Motor neuron (in vitro differentiated cells): ENCODE results near the gene CACNB4. TPM values are rescaled to one million over a fixed set of nuclear protein-coding genes. Genes with fewer than 3 reads are reported as not detected.

Source experiments
- ATAC-seq, 8 experiments: fragments of 200-7000 bp; cut with Tn5 transposase; replicated peaks in 6 of 8; 2 replicates each; pipeline ENCODE4 v1.8.0; 2021; ENCODE audit warnings: mild to moderate bottlenecking in 8 of 8, moderate library complexity in 8 of 8
- H3K27ac ChIP-seq, 2 donors: fragments of 250-450 bp; sonication (Bioruptor Pico); 2 replicates each; pipeline ENCODE4 v1.9.0; 2021; ENCODE audit warnings: antibody characterized with exemption in 2 of 2, mild to moderate bottlenecking in 2 of 2, moderate library complexity in 1 of 2
- H3K4me1 ChIP-seq, 2 donors: fragments of 250-450 bp; sonication (Bioruptor Pico); replicated peaks in 1 of 2; 2 replicates each; pipeline ENCODE4 v1.6.1; 2021; ENCODE audit warnings: antibody characterized with exemption in 2 of 2, mild to moderate bottlenecking in 2 of 2, moderate library complexity in 1 of 2
- H3K4me3 ChIP-seq, 5 donors: fragments of 250-450 bp; sonication (Bioruptor Pico); 2 replicates each; pipeline ENCODE4 v1.9.0; 2021; ENCODE audit warnings: antibody characterized with exemption in 5 of 5, mild to moderate bottlenecking in 5 of 5, moderate library complexity in 4 of 5
- WGBS, 10 experiments: fragments of 450-650 bp; shearing (Covaris generic); methylation state at CpG; one replicate each; pipeline ENCODE4 v1.0.0; 2022; 5-methylcytosine and 5-hydroxymethylcytosine counted together
- in situ Hi-C, 9 experiments: fragments of 400-800 bp; cut with MboI; loops; one replicate each; pipeline ENCODE4 v1.15.0; 2021; ENCODE audit warnings: low sequenced_read_pairs in 9 of 9, low pct_unique_long_range_greater_than_20kb in 2 of 9; ENCODE audit not compliant: unreplicated experiment in 9 of 9
- total RNA-seq, 8 experiments: library from RNA; unstranded; fragments of 300-600 nt; gene quantifications; 2 replicates each; pipeline versions ENCODE4 v1.2.3 to v1.2.4, GENCODE V29; 2022

CACNB4 gene
- total RNA-seq, 8 experiments from 2014 or later = 6.7 to 116 (median 19.0) TPM

DNA sequence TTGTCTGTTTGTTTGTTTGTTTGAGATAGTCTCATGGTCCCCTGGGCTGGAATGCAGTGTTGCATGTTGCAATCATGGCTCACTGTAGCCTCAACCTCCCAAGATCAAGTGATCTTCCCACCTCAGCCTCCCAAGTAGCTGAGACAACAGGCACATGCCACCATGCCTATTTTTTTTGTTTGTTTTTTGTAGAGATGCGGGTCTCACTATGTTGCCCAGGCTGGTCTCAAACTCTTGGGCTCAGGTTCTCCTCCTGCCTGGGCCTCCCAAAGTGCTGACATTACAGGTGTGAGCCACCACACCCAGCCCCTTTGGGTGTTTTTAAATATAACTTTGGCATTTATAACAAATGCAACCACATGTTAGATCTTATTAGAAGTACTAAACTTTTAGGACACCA, 308.2 kb downstream of the CACNB4 start:
- in situ Hi-C loops = no loop called here
- Histone ChIP-seq H3K4me3 (no peak overlapping the region), H3K27ac (no peak overlapping the region), H3K4me1 (no peaks in the 10 kb centered on the region)
- WGBS, 10 experiments = 100% methylated on average over 1 of the region's 1 CpG; no CpG with 5 or more reads in 6 of the 10 experiments
- ATAC-seq = no peak

DNA sequence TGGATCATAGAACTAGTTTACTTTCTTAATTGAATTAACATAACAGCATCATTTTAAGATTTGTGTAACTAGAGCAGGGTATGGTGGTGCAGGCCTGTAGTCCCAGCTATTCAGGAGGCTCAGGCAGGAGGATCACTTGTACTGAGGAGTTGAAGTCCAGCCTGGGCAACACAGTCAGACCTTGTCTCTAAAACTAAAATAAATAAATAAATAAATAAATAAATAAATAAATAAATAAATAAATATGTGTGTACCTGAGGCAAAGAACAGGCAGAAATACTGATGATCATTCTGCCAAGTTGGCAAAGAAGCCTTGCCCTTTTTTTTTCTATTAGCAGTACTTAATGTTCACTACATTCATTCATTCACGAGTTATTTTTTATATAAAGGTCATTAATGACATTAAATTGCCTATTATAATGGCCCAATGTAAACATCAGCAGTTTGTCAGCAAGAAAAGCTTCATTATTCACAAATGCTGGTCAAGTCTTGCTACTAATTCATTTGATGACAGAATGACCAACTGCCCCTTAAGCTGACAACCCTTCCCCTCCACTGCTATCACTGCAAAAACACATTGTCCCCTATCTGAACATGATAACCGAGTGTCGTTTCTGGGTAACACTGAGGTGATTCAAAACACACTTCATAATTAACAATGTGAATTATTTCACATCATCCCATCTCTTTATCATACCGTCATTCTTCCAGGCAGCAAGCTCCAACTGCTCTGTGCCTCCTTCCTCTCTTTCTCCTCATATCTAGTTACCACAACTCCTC, 309.6 kb downstream of the CACNB4 start:
- Histone ChIP-seq H3K4me1 (no peaks in the 10 kb centered on the region), H3K4me3 (no peak overlapping the region), H3K27ac (no peak overlapping the region)
- in situ Hi-C loops = no loop called here
- ATAC-seq = no peak
- WGBS, 10 experiments = 59 to 100% (median 100%) methylated on average over 1 to 4 of the region's 4 CpGs; no CpG with 5 or more reads in 1 of the 10 experiments

DNA sequence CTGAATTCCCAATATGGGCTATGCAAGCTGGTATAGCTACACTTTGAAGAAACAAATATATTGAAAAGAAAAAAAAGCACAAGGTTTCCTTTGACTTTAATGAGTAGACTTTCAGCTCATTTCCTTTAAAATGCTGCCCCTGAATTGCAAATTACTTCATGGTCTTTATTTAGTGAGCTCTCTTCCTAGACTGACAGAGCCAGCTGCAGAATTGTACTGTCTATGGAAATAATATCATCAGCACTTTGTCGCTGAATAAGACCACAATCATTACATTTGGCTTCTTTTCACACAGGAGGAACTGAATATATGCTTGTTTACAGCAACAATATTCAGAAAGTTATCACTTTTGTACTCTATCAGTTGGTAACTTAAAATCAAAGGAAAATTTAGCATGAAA, 312.4 kb downstream of the CACNB4 start:
- Histone ChIP-seq H3K4me1 (no peaks in the 10 kb centered on the region), H3K4me3 (no peak overlapping the region), H3K27ac (no peak overlapping the region)
- 17 to 100% (median 43%) methylated on average over 1 of the region's 1 CpG; no CpG with 5 or more reads in 1 of the 10 experiments for WGBS, 10 experiments
- ATAC-seq = peak in 2 of 8 experiments; percentile 20 to 22
- in situ Hi-C loops = no loop called here

DNA sequence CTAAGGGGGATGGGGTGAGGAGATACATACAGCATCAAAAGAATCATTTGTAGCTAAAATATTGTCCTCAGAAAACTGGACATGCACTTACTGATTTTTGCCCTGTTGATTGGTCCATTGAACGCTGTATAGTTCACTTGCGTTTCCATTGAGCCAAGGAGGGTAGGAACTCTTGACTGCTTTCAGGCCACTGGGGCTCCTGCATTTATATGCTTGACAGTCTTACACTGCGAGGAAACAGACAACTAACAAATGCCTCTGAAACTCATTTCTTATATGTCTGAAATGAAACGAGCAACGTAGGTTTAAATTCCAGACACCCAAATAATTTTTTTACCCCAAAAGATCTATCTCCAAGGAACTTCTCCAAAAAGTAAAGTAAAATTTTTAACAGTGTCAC, 312.8 kb downstream of the CACNB4 start:
- 53 to 100% (median 85%) methylated on average over 2 to 5 of the region's 5 CpGs; no CpG with 5 or more reads in 1 of the 10 experiments for WGBS, 10 experiments
- Histone ChIP-seq H3K4me3 (no peak overlapping the region), H3K4me1 (no peaks in the 10 kb centered on the region), H3K27ac (no peak overlapping the region)
- in situ Hi-C loops = no loop called here
- ATAC-seq = no peak

GRCh38 chr2:151783133-151783520, 315.7 kb downstream of the CACNB4 start:
- Histone ChIP-seq H3K27ac (no peak overlapping the region), H3K4me3 (no peak overlapping the region), H3K4me1 (no peaks in the 10 kb centered on the region)
- in situ Hi-C loops = no loop called here
- WGBS, 10 experiments = 63 to 100% (median 100%) methylated on average over 2 of the region's 2 CpGs; no CpG with 5 or more reads in 1 of the 10 experiments
- no peak for ATAC-seq

Other genes with a start within 250 kb of the CACNB4 start
- gene STAM2, start 76.7 kb upstream of the CACNB4 start, total RNA-seq = 10 to 100 TPM; 14.3 to 43.9 (median 22.2) TPM
- gene FMNL2, start 236.1 kb upstream of the CACNB4 start, total RNA-seq = 100 to 1,000 TPM in 2 of 8 experiments, 10 to 100 TPM in 6; 28.9 to 179 (median 64.2) TPM